PC-9 (cell line): ENCODE measurements around the gene CRYBG1. TPM values are rescaled to one million over a fixed set of nuclear protein-coding genes. Genes with fewer than 3 reads are reported as not detected.

ENCODE experiments used
- BruUV-seq: library from RNA; stranded (reverse); fragments of 400-500 nt; replicated peaks from 2 replicates; lab custom pipeline; 2021; lab: Mats Ljungman, UMichigan
- CTCF ChIA-PET: fragments of 300-600 bp; sonication (Branson Sonifier 250); formaldehyde crosslinking; loops from one replicate; lab custom pipeline; 2022; ENCODE audit warnings: antibody characterized with exemption; lab: Charles Lee
- POLR2A ChIA-PET: fragments of 300-600 bp; sonication (Branson Sonifier 250); formaldehyde crosslinking; loops from one replicate; lab custom pipeline; 2022; ENCODE audit warnings: antibody characterized with exemption; ENCODE audit not compliant: unreplicated experiment; lab: Charles Lee
- DNase-seq, 2 experiments: peaks; one replicate each; pipeline versions ENCODE4 v3.0.0 to v3.0.0-alpha.2; 2015 to 2022; ENCODE audit warnings: mixed read lengths in 1 of 2
- H2AFZ ChIP-seq: fragments of 200-600 bp; sonication (generic); 2 replicates; pipeline ENCODE4 v1.8.1; 2017; ENCODE audit warnings: antibody characterized with exemption
- H3F3A ChIP-seq: fragments of 200-600 bp; sonication (generic); 2 replicates; pipeline ENCODE4 v1.8.1; 2017; ENCODE audit warnings: antibody characterized with exemption, mild to moderate bottlenecking, low read depth; ENCODE audit not compliant: insufficient read depth
- H3K27ac ChIP-seq: fragments of 200-600 bp; sonication (generic); 2 replicates; pipeline ENCODE4 v1.6.1; 2016; ENCODE audit warnings: mixed run types
- H3K27me3 ChIP-seq: fragments of 200-600 bp; sonication (generic); 2 replicates; pipeline ENCODE4 v1.6.1; 2016; ENCODE audit warnings: low read depth, mixed run types; ENCODE audit not compliant: insufficient read depth
- H3K36me3 ChIP-seq: fragments of 200-600 bp; sonication (generic); 2 replicates; pipeline ENCODE4 v1.6.1; 2016; ENCODE audit warnings: low read depth, mixed run types
- H3K4me1 ChIP-seq: fragments of 200-600 bp; sonication (generic); replicated peaks from 2 replicates; pipeline ENCODE4 v1.6.1; 2016; ENCODE audit warnings: mixed run types; ENCODE audit not compliant: insufficient read depth
- H3K4me2 ChIP-seq: fragments of 200-600 bp; sonication (generic); 2 replicates; pipeline ENCODE4 v1.6.1; 2017; ENCODE audit warnings: mixed run types
- H3K4me3 ChIP-seq: fragments of 200-600 bp; sonication (generic); 2 replicates; pipeline ENCODE4 v1.6.1; 2016; ENCODE audit warnings: mixed run types
- H3K79me2 ChIP-seq: fragments of 200-600 bp; sonication (generic); 2 replicates; pipeline ENCODE4 v1.6.1; 2017; ENCODE audit warnings: low read depth, mixed run types
- H3K9me2 ChIP-seq: fragments of 200-600 bp; sonication (generic); 2 replicates; pipeline ENCODE4 v1.8.1; 2017; ENCODE audit warnings: mild to moderate bottlenecking; ENCODE audit not compliant: insufficient read depth
- H3K9me3 ChIP-seq: fragments of 200-600 bp; sonication (generic); 2 replicates; pipeline ENCODE4 v1.8.1; 2016; ENCODE audit warnings: low read depth; ENCODE audit not compliant: insufficient read depth
- H4K20me1 ChIP-seq: fragments of 200-600 bp; sonication (generic); 2 replicates; pipeline ENCODE4 v1.8.1; 2017; ENCODE audit not compliant: insufficient read depth
- CTCF ChIP-seq: fragments of 200-600 bp; sonication (generic); conservative IDR thresholded peaks from 2 replicates; pipeline ENCODE4 v1.6.1; 2017; ENCODE audit warnings: mixed run types, antibody characterized with exemption, mild to moderate bottlenecking, moderate library complexity
- EZH2 ChIP-seq: fragments of 200-600 bp; sonication (generic); IDR thresholded peaks from 2 replicates; pipeline ENCODE4 v1.8.0; 2017; ENCODE audit warnings: antibody characterized with exemption, low read depth
- intact Hi-C: fragments of 100-400 bp; cut with micrococcal nuclease; formaldehyde crosslinking; loops from one replicate; pipeline ENCODE4 v1.10.0; 2022; ENCODE audit not compliant: unreplicated experiment
- total RNA-seq: library from RNA; stranded (reverse); gene quantifications from 2 replicates; pipeline ENCODE4 v1.2.3, GENCODE V29; 2021

The CRYBG1 gene
- total RNA-seq, 1 experiment from 2014 or later, result 49.3 TPM

GRCh38 chr6:106572436-106572835, 211.9 kb downstream of the CRYBG1 start:
- Histone ChIP-seq H3K79me2 (no peaks in the 10 kb centered on the region), H2AFZ (no peak overlapping the region), H3K4me2 (no peak overlapping the region), H3K27ac (no peak overlapping the region), H3K4me3 (no peak overlapping the region), H3K36me3 (0 out of 2 replicates have a peak, but pooled peaks cover 2% of the 10 kb centered on the region), H3K9me3 (no peaks in the 10 kb centered on the region), H3K9me2 (no peaks in the 10 kb centered on the region), H3F3A (no peaks in the 10 kb centered on the region), H4K20me1 (no peaks in the 10 kb centered on the region), H3K27me3 (no peaks in the 10 kb centered on the region), H3K4me1 (peaks cover 9% of the 10 kb centered on the region)
- DNase-seq, result no peak
- intact Hi-C loops, result no loop called here
- CTCF ChIA-PET, result no interaction called here
- TF ChIP-seq CTCF (no peak), EZH2 (no peak)
- BruUV-seq, result no TSS peak
- POLR2A ChIA-PET, result no interaction called here

GRCh38 chr6:106572875-106573585, 212.5 kb downstream of the CRYBG1 start:
- no peaks in the 10 kb centered on the region for H3K79me2 ChIP-seq
- H3K4me2 ChIP-seq, result no peak overlapping the region
- ChIA-PET CTCF (no interaction called here), POLR2A (no interaction called here)
- no peaks in the 10 kb centered on the region for H4K20me1 ChIP-seq
- no peaks in the 10 kb centered on the region for H3K36me3 ChIP-seq
- TF ChIP-seq EZH2 (no peak), CTCF (no peak)
- no peak for DNase-seq
- H3K9me2 ChIP-seq, result no peaks in the 10 kb centered on the region
- no peaks in the 10 kb centered on the region for H3K27me3 ChIP-seq
- H2AFZ ChIP-seq, result no peak overlapping the region
- H3K27ac ChIP-seq, result no peak overlapping the region
- BruUV-seq, result no TSS peak
- H3F3A ChIP-seq, result no peaks in the 10 kb centered on the region
- intact Hi-C loops, result no loop called here
- H3K4me1 ChIP-seq, result peaks cover 9% of the 10 kb centered on the region
- H3K9me3 ChIP-seq, result no peaks in the 10 kb centered on the region
- H3K4me3 ChIP-seq, result no peak overlapping the region

GRCh38 chr6:106574741-106575458, 214.4 kb downstream of the CRYBG1 start:
- H3K4me2 ChIP-seq, result peak overlapping the region; percentile 37
- no peak for TF ChIP-seq EZH2
- TF ChIP-seq CTCF, result no peak
- no peaks in the 10 kb centered on the region for H4K20me1 ChIP-seq
- H3K79me2 ChIP-seq, result no peaks in the 10 kb centered on the region
- BruUV-seq, result no TSS peak
- no peaks in the 10 kb centered on the region for H3K9me3 ChIP-seq
- no peak overlapping the region for H3K27ac ChIP-seq
- no peaks in the 10 kb centered on the region for H3K9me2 ChIP-seq
- CTCF ChIA-PET, result interaction anchor here (0.5 to 1.0 kb wide), 4 partner anchors 17 to 405 kb away, joined by 3 to 6 read pairs (median 5); no protein-coding TSS in a partner anchor
- H3F3A ChIP-seq, result no peaks in the 10 kb centered on the region
- H3K36me3 ChIP-seq, result no peaks in the 10 kb centered on the region
- no peak overlapping the region for H3K4me3 ChIP-seq
- H2AFZ ChIP-seq, result no peak overlapping the region
- intact Hi-C loops, result loop anchor here (2.0 kb wide), 1 partner anchor 224 kb away; no protein-coding TSS in a partner anchor
- no peaks in the 10 kb centered on the region for H3K27me3 ChIP-seq
- POLR2A ChIA-PET, result interaction anchor here (0.6 kb wide), 2 partner anchors 133 to 263 kb away, joined by 5 read pairs; no protein-coding TSS in a partner anchor
- DNase-seq, result peak; percentile 66 to 73
- peaks cover 9% of the 10 kb centered on the region for H3K4me1 ChIP-seq
